GM12872 (cell line): ENCODE results near the gene SLC25A21.

Source experiments
- TF ChIP-seq, protein P1 (sequence below): IDR thresholded peaks from 3 replicates; pipeline ENCODE4 v1.5.1; 2011; ENCODE audit warnings: low read depth, mild to moderate bottlenecking, low read length, moderate library complexity; ENCODE audit not compliant: insufficient read depth

SLC25A21 gene

DNA sequence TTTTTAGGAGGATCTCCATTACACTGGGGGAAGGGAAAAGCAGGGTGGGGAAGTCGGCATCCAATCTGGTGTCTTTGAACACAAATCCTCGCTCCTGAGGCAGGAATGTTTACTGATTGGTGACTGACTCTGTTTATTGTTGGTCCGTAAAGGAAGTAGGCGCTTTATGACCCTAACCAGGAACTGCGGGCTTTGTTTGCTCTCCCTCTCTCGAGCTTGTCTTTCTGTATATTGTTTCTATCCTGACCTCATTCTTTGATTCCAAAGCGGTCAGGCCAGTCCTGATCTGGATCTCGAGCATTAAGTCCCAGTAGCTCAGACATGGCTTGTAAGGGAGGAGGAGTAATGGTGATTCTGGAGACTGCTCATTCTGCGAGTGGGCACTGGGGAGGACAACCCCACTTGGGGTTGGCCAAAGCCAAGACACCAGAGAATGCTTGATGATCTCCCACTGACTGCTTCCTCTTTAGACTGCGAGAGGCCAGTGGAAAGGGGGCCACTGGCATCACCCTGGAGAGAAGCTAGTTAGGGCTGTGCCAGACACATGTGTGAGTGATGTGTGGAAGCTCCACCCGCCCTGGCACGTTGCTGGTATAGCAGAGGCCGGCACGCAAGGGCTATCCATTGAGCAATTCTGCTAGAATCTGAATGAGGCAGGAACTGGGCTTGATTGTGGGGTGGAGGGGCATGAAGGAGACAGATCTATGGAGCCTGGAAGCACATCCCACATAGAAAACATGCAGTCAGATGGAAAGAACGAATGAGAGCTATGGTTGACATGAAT is 316.1 kb downstream of the SLC25A21 start:
- TF ChIP-seq, protein P1, sequence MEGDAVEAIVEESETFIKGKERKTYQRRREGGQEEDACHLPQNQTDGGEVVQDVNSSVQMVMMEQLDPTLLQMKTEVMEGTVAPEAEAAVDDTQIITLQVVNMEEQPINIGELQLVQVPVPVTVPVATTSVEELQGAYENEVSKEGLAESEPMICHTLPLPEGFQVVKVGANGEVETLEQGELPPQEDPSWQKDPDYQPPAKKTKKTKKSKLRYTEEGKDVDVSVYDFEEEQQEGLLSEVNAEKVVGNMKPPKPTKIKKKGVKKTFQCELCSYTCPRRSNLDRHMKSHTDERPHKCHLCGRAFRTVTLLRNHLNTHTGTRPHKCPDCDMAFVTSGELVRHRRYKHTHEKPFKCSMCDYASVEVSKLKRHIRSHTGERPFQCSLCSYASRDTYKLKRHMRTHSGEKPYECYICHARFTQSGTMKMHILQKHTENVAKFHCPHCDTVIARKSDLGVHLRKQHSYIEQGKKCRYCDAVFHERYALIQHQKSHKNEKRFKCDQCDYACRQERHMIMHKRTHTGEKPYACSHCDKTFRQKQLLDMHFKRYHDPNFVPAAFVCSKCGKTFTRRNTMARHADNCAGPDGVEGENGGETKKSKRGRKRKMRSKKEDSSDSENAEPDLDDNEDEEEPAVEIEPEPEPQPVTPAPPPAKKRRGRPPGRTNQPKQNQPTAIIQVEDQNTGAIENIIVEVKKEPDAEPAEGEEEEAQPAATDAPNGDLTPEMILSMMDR, result no peak

DNA sequence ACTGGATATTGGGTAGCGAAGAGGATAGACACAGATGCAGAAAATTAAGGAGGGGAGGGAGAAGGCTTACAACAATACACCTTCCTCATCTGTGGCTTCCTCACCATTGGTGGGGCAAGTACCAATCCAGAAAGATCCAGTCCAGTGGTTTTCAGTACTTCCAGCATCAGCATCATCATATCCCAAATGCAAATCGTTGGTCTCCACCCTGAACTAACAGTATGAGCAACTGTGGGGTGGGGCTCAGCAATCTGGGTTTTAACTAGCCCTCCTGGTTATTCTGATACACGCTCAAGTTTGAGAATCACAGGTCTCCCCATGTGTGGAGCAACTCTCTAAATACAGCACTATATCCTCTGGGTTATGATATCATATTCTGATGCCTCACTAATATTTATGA is 317.0 kb downstream of the SLC25A21 start:
- TF ChIP-seq, protein P1, result no peak

DNA sequence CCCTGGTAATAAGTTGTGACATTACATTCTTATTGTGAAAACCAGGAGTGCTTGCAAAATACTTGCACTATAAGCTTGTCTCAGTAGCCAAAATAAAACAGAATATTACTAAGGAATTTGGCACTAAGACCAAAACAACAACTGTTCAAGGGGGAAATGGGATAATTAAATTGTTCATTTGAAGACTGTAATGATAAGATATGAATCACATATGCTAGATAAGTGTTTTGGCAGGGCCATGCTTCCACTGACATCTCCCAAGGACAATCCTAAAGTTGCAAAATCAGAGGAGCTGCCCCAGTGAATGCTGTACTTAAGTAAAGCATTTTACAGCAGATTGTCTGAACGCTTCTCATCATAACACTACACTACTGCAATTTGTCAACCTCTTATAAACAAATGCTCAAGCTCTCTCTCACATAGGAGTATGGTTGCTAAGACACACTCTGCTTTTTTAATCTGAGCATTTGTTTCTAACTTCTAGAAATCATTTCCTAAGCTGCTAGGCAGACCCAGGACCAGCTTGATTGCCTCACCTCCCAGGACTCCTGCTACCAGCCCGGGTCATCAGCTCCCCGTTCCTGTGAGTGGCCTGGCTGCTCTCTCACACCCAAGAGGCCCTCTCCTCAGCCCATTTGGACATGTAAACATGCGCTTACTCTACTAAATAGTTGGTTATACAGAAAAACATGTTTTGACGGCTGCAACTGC is 319.3 kb downstream of the SLC25A21 start:
- TF ChIP-seq, protein P1, result no peak

DNA sequence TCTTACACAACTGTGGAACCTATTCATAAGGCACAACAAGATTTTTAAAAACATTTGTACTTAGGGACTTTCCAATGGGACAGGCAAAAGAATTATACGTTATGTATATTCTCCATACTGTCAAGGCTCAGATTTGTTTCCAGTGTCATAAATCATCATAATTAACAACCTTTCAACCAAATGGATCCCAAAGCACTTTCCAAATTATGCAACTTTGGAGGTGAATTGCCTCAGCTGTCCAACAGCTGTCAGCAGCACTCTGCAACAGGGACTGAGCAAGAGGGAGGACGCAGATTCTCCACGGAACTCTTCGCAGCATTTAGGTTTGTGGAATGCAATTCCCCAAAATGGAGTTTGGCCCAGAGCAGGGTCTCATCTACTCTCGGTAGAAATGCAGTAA is 324.2 kb downstream of the SLC25A21 start:
- TF ChIP-seq, protein P1, result no peak

DNA sequence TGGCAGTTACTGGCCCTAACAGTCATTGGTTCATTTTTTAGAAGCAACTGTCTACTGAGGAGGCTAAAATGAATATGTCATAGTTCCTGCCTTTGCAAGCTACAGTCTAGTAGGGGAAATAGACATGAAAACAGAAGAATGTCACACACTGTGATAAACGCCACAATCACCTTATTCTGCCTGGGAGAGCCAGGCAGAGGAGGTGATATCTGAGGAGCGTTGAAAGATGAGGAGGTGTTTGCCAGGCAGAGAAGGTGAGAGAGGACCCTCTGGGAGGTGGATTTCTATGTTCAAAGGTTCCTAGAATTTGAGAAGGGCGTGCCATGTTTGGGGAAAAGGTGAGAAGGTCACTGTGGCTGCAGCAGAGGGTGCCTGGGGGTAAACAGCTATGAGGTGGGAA is 325.0 kb downstream of the SLC25A21 start:
- TF ChIP-seq, protein P1, result no peak

DNA sequence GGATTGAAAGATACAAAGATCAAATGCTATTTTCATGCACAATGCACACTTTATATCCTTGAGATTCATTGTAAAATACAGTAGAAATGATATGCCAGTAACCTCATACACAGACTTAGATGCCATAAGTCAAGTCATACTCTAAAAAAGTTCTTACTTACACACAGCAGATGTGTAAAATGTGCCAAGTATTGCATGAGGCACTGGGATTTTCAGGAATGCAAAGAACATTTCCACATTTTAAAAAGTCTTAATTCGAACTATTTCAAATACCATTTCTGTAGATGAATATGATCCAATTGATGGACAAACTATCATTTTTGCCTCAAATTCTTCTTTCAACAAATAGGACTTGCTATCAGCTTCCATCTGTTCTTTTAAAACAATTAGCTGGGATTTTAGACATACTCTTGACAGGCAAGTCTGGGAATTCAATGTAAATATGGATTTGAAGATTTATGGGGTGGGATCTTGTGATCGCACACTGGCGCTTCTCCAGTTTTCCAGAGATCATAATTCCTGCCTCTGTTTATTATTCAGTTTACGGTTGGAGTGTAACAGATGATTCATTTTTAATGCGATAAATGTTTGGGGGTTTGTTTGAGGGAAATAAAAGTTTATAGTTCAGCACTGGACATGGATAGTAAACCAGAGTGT is 326.9 kb downstream of the SLC25A21 start:
- TF ChIP-seq, protein P1, result no peak
